Brain microvascular endothelial cell (primary cell): Measurements from ENCODE around the gene OGDH.

Experiments used
- DNase-seq: peaks from one replicate; pipeline ENCODE4 v3.0.0-alpha.2; 2020
- H3K27ac ChIP-seq: fragments of 250-450 bp; sonication (Bioruptor Pico); 2 replicates; pipeline ENCODE4 v1.5.1; 2020; ENCODE audit warnings: mild to moderate bottlenecking, moderate library complexity
- H3K27me3 ChIP-seq: fragments of 250-450 bp; sonication (Bioruptor Pico); replicated peaks from 2 replicates; pipeline ENCODE4 v1.5.1; 2020; ENCODE audit warnings: mild to moderate bottlenecking
- H3K36me3 ChIP-seq: fragments of 250-450 bp; sonication (Bioruptor Pico); replicated peaks from 2 replicates; pipeline ENCODE4 v1.5.1; 2020; ENCODE audit warnings: mild to moderate bottlenecking
- H3K4me3 ChIP-seq: 2 replicates; pipeline ENCODE4 v1.5.1; 2011; ENCODE audit warnings: low read depth, mild to moderate bottlenecking, control low read depth, low read length, moderate library complexity
- in situ Hi-C: cut with HindIII; loops from 2 replicates; pipeline ENCODE4 v1.10.0; 2017; ENCODE audit warnings: low sequenced_read_pairs, low pct_ligation_motif_present
- TF ChIP-seq, protein P1 (sequence below): IDR thresholded peaks from 2 replicates; pipeline ENCODE4 v1.5.1; 2011; ENCODE audit warnings: low read depth, mild to moderate bottlenecking, moderate library complexity, low read length, control low read depth, inconsistent platforms; ENCODE audit errors: missing control alignments

The OGDH gene

DNA sequence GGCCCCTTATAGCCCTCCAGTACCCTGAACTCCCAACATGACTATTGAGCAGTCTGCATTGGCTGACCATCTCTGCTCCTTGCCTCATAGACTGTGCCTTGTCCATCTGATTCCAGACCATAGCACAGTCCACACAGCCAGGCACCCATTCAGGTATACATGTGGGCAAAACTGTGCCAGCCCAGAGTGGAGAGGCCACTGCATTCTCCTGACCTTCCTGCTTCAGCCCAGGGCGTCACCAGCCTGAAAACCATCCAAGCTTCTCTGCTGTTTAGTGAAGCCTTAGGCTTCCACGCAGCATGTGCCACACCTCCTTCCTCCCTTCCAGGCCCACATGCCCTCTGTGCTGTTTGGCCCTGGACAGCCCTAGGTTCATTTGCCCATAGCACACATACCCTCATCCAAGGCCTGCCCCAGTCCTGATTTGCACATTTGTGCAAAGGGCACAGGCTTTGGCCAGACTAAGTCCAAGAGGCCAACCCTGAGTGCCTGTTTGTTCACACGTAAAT, 43.2 kb upstream of the OGDH start:
- in situ Hi-C loops, result no loop called here
- H3K4me3 ChIP-seq, result no peak overlapping the region
- H3K27ac ChIP-seq, result no peak overlapping the region
- TF ChIP-seq, protein P1, sequence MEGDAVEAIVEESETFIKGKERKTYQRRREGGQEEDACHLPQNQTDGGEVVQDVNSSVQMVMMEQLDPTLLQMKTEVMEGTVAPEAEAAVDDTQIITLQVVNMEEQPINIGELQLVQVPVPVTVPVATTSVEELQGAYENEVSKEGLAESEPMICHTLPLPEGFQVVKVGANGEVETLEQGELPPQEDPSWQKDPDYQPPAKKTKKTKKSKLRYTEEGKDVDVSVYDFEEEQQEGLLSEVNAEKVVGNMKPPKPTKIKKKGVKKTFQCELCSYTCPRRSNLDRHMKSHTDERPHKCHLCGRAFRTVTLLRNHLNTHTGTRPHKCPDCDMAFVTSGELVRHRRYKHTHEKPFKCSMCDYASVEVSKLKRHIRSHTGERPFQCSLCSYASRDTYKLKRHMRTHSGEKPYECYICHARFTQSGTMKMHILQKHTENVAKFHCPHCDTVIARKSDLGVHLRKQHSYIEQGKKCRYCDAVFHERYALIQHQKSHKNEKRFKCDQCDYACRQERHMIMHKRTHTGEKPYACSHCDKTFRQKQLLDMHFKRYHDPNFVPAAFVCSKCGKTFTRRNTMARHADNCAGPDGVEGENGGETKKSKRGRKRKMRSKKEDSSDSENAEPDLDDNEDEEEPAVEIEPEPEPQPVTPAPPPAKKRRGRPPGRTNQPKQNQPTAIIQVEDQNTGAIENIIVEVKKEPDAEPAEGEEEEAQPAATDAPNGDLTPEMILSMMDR, result no peak
- no peaks in the 10 kb centered on the region for H3K27me3 ChIP-seq
- DNase-seq, result no peak
- peaks cover 38% of the 10 kb centered on the region for H3K36me3 ChIP-seq

DNA sequence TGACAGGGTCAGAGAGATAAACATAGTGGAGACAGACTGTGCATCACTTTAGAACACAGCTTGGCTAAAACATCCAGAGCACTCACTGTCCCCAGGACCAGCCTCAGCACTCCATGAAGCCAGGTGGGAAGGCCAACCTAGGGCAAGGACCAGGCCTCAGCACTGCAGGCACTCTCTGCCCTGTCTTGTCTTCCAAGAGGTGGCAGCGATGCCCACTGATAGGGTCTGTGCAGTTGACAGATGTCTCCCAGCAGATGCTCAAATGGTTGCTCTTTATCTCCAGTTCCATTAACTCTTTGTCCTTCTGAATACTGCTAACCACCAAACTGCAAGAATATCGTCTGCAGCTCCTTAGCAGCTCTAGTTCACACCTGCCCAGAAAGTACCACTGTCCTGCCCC, 41.8 kb upstream of the OGDH start:
- Histone ChIP-seq H3K4me3 (no peak overlapping the region), H3K27ac (no peak overlapping the region), H3K36me3 (peaks cover 52% of the 10 kb centered on the region), H3K27me3 (no peaks in the 10 kb centered on the region)
- TF ChIP-seq, protein P1, result no peak
- no peak for DNase-seq
- in situ Hi-C loops, result no loop called here

GRCh38 chr7:44565097-44565794, 41.2 kb upstream of the OGDH start:
- no peak overlapping the region for H3K4me3 ChIP-seq
- DNase-seq, result peak; percentile 43
- H3K27ac ChIP-seq, result no peak overlapping the region
- no peaks in the 10 kb centered on the region for H3K27me3 ChIP-seq
- H3K36me3 ChIP-seq, result peaks cover 58% of the 10 kb centered on the region
- in situ Hi-C loops, result no loop called here
- TF ChIP-seq, protein P1, result peak; percentile 99

DNA sequence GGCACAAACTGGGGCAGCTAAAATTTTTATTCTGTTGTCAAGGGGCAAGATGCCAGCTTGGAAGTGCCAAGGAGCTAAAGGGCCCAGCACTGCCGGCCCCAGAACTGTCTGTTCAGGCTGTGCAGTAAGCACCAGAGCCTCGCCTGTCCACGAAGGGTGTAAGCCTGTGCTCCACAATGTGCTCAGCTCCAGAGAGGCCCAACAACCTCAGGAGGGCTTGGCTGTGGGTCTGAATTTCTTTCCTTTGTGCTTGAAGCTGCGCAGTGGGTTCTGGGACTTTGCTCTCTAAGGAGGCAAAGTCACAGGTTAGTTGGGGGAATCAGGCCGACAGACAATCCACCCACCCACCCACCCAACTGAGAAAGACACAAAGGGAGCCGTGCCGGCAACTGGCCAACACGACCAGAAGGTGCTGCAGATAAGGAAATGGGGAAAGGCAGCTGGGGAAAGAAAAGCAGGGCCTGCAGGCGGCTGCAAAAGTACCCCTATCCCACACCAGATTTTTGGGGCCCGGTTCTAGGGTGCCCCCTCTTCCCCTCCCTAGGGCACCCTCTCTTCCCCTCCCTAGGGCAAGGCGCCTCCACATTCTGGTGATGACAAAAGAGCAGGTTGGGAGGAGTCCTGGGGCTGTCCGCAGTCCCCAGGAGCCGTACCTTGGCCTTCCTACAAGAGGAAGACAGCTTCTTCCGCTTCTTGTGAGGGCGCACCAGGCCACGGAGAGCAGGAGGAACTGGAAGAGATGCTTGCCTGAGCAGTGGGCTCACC, 40.5 kb upstream of the OGDH start:
- DNase-seq, result no peak
- TF ChIP-seq, protein P1, result no peak
- in situ Hi-C loops, result no loop called here
- H3K27me3 ChIP-seq, result no peaks in the 10 kb centered on the region
- no peak overlapping the region for H3K4me3 ChIP-seq
- peaks cover 66% of the 10 kb centered on the region for H3K36me3 ChIP-seq
- H3K27ac ChIP-seq, result no peak overlapping the region

DNA sequence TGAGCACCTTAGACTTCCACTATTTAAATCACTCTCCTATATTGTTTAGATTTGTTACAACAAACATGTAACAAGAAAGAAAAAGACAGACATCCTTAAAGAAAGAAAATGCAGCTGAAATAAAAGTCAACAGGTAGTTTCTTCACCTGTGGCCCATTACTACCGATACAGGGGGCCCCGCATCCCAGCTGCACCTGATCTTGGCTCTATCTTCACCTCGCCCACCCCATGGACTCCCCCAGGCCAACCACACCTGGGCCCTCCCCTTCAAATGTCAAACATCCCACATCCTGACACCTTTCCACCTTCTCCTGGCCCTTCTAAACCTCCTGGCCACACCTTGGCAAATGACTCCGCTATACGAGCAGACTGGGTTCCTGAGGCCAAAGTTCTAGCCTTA, 39.7 kb upstream of the OGDH start:
- DNase-seq, result no peak
- no peak overlapping the region for H3K27ac ChIP-seq
- TF ChIP-seq, protein P1, result no peak
- no peak overlapping the region for H3K4me3 ChIP-seq
- H3K36me3 ChIP-seq, result peaks cover 73% of the 10 kb centered on the region
- no peaks in the 10 kb centered on the region for H3K27me3 ChIP-seq
- in situ Hi-C loops, result no loop called here
